NT2/D1 (cell line): ENCODE results near the gene ERBB4.

ENCODE experiments used
- DNase-seq: peaks from one replicate; pipeline ENCODE4 v3.0.0-alpha.2; 2011; ENCODE audit warnings: low read depth, low spot score
- H3K27me3 ChIP-seq: 2 replicates; pipeline ENCODE4 v1.6.0; 2011; ENCODE audit warnings: mild to moderate bottlenecking; ENCODE audit not compliant: insufficient read length, insufficient read depth
- H3K36me3 ChIP-seq: 2 replicates; pipeline ENCODE4 v1.6.1; 2011; ENCODE audit warnings: mild to moderate bottlenecking, low read length, mixed read lengths; ENCODE audit not compliant: insufficient read depth, insufficient read length
- H3K4me1 ChIP-seq: 2 replicates; pipeline ENCODE4 v1.5.1; 2011; ENCODE audit not compliant: insufficient read depth, insufficient read length
- H3K4me3 ChIP-seq: 2 replicates; pipeline ENCODE4 v1.5.1; 2011; ENCODE audit warnings: low read depth; ENCODE audit not compliant: insufficient read length
- H3K9ac ChIP-seq: 2 replicates; pipeline ENCODE4 v1.6.0; 2011; ENCODE audit warnings: low read depth; ENCODE audit not compliant: insufficient read length
- H3K9me3 ChIP-seq: 2 replicates; pipeline ENCODE4 v1.5.1; 2011; ENCODE audit warnings: mild to moderate bottlenecking, low read length; ENCODE audit not compliant: insufficient read depth
- SUZ12 ChIP-seq: IDR thresholded peaks from 2 replicates; pipeline ENCODE4 v1.6.1; 2011; ENCODE audit not compliant: insufficient read length, insufficient read depth; ENCODE audit errors: extremely low read depth
- YY1 ChIP-seq: IDR thresholded peaks from 2 replicates; pipeline ENCODE4 v1.6.1; 2011; ENCODE audit not compliant: insufficient read length, insufficient read depth
- ZNF274 ChIP-seq: IDR thresholded peaks from 2 replicates; pipeline ENCODE4 v1.6.1; 2011; ENCODE audit warnings: mild to moderate bottlenecking, low read depth, low read length

The ERBB4 gene

DNA sequence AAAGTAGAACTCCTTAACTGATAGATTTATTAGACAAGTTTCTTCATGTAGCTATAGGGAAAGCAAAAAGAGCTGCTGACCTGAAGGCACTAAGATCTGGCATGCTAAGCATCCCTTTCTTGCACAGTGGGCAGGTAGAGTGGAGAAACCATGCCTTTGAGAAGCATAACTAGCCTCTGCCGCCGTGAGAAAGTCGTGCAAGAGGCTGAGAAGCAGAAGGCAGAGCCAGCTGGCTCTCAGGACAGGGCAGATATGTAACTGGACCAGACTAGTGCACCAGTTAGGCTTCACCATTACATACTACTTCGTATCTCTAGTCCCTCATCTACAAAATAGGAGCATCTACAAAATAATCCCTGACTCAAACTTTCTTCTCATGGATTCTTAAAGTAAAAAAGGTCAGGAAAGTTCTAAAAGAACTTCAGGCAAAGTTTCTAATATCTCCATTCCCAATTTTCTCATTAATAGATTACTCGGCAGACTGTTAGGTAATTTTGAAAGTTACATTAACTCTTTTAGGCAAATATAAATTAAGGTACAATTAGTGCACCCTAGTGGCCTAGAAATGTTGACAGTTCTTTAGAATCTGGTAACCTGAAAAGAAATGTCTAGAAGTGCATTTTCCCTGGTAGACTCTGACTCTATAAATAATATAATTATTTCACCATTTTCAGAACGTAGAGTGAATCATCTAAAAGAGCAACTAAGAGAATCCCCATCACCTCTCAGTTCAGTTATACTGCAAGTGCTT is 10.3 kb downstream of the ERBB4 start:
- Histone ChIP-seq H3K9me3 (no peaks in the 10 kb centered on the region), H3K9ac (no peak overlapping the region), H3K27me3 (no peaks in the 10 kb centered on the region), H3K36me3 (no peaks in the 10 kb centered on the region), H3K4me1 (no peaks in the 10 kb centered on the region), H3K4me3 (no peak overlapping the region)
- TF ChIP-seq SUZ12, result no peak
- no peak for TF ChIP-seq ZNF274
- TF ChIP-seq YY1, result no peak
- no peak for DNase-seq

DNA sequence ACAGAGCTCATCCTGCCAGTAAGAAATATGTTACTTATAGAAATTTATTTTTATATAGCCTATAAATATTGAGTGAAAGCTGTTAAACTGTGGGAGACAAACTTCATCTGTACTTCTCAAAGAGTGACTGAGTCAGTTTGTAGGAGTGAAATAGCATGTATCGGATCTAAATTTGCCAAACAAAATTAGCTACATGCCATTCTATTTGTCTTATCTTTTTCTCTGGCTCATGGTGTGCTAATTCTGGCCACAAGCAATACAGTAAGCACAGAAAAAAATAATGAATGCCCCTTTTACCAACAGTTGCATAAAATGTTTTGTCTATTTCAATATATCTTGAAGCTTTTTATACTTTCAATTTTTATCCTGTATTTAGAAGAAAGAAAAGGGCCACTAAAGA is 12.5 kb downstream of the ERBB4 start:
- no peaks in the 10 kb centered on the region for H3K4me1 ChIP-seq
- H3K27me3 ChIP-seq, result no peaks in the 10 kb centered on the region
- DNase-seq, result no peak
- H3K9ac ChIP-seq, result no peak overlapping the region
- no peaks in the 10 kb centered on the region for H3K36me3 ChIP-seq
- no peaks in the 10 kb centered on the region for H3K9me3 ChIP-seq
- TF ChIP-seq YY1 (no peak), ZNF274 (no peak), SUZ12 (no peak)
- H3K4me3 ChIP-seq, result no peak overlapping the region

DNA sequence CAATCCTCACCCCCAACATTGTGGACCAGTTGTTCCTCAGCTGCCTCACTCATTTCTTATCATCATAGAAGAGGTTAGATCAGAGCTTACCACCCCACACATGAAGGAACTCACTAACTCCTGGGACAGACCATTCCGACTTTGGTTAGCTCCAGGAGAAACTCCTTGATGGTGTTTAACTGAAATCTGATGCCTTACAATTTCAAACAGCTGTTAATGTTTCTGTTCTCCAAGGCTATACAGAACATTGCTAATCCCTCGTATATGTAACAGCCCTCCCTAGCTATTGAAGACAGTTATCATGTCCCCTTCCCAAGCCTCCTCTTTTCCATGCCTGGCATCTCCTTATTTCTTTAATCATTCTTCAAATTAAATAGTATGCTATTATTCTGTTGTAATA is 14.8 kb downstream of the ERBB4 start:
- no peak for DNase-seq
- Histone ChIP-seq H3K9ac (no peak overlapping the region), H3K9me3 (no peaks in the 10 kb centered on the region), H3K27me3 (no peaks in the 10 kb centered on the region), H3K4me3 (no peak overlapping the region), H3K36me3 (no peaks in the 10 kb centered on the region), H3K4me1 (no peaks in the 10 kb centered on the region)
- TF ChIP-seq SUZ12, result no peak
- no peak for TF ChIP-seq ZNF274
- TF ChIP-seq YY1, result no peak

DNA sequence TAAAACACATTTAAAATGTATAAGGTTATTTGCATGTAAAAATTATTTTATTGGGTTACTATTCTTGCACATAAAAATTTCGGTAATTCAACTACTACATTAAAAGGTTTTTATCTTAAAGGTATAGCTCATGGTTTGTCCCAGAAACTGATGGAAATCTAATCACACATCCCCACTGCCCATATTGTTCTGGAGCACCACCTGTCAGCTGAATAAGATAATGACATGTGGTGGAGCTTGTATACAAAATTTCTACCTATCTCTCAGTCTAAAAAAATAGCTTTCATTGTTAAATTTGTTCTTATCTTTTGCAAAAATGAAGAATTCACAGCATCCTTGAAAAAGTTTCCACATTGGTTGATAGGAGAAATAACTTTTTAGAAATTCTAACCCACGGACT is 18.3 kb downstream of the ERBB4 start:
- no peaks in the 10 kb centered on the region for H3K4me1 ChIP-seq
- no peak for DNase-seq
- no peaks in the 10 kb centered on the region for H3K9me3 ChIP-seq
- TF ChIP-seq YY1, result no peak
- TF ChIP-seq ZNF274, result no peak
- no peak for TF ChIP-seq SUZ12
- H3K27me3 ChIP-seq, result no peaks in the 10 kb centered on the region
- H3K4me3 ChIP-seq, result no peak overlapping the region
- no peaks in the 10 kb centered on the region for H3K36me3 ChIP-seq
- no peak overlapping the region for H3K9ac ChIP-seq

DNA sequence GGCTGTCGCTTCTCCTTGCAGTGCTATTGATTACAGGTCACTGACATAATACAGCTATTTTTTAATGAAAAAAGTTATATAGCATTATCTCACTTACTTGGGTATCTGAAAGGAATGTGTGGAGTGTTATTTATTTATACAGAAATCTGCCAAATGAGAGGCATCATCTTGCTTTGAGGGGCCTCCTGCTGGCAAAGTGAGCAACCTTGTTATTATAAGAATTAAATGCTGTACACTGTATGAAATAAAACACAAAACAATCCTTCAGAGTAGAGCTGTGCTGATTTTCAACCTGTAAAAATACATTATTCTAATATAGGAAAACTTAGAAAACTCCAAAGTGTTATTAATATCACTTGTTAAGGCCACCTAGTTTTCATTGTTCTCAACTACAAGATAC is 20.9 kb downstream of the ERBB4 start:
- no peak for DNase-seq
- no peak overlapping the region for H3K4me3 ChIP-seq

GRCh38 chr2:212505586-212505985 is 33.0 kb downstream of the ERBB4 start:
- Histone ChIP-seq H3K36me3 (no peaks in the 10 kb centered on the region), H3K9me3 (no peaks in the 10 kb centered on the region), H3K9ac (no peak overlapping the region), H3K4me3 (no peak overlapping the region), H3K4me1 (no peaks in the 10 kb centered on the region), H3K27me3 (no peaks in the 10 kb centered on the region)
- DNase-seq, result no peak
- TF ChIP-seq ZNF274 (no peak), YY1 (no peak), SUZ12 (no peak)

More for the DNA sequence above, 20.9 kb downstream of the ERBB4 start:
- no peaks in the 10 kb centered on the region for H3K9me3 ChIP-seq
- TF ChIP-seq SUZ12 (no peak), ZNF274 (no peak), YY1 (no peak)
- no peaks in the 10 kb centered on the region for H3K27me3 ChIP-seq
- no peak overlapping the region for H3K9ac ChIP-seq
- H3K36me3 ChIP-seq, result no peaks in the 10 kb centered on the region
- no peaks in the 10 kb centered on the region for H3K4me1 ChIP-seq

- no peak for DNase-seq
- TF ChIP-seq SUZ12 (no peak), YY1 (no peak), ZNF274 (no peak)
- H3K27me3 ChIP-seq, result no peaks in the 10 kb centered on the region
- H3K9me3 ChIP-seq, result no peaks in the 10 kb centered on the region
- H3K4me1 ChIP-seq, result no peaks in the 10 kb centered on the region
- no peaks in the 10 kb centered on the region for H3K36me3 ChIP-seq
- no peak overlapping the region for H3K4me3 ChIP-seq
- no peak overlapping the region for H3K9ac ChIP-seq
Observed at GRCh38 chr2:212495046-212495445, 43.6 kb downstream of the ERBB4 start.
